Endothelial cell of umbilical vein (primary cell): ENCODE data around the gene BCO1.
A peak's percentile ranks its signal among the peaks of the same experiment; 100 is the strongest.

Experiments
- EZH2 ChIP-seq: IDR thresholded peaks from 2 replicates; pipeline ENCODE4 v1.6.1; 2012; ENCODE audit warnings: borderline replicate concordance, low read depth, mild to moderate bottlenecking, moderate library complexity, low read length, inconsistent platforms; ENCODE audit not compliant: severe bottlenecking
- FOS ChIP-seq: IDR thresholded peaks from 2 replicates; pipeline ENCODE4 v1.6.1; 2011; ENCODE audit warnings: mild to moderate bottlenecking, low read length, moderate library complexity, borderline replicate concordance; ENCODE audit not compliant: insufficient read depth
- GATA2 ChIP-seq: IDR thresholded peaks from 2 replicates; pipeline ENCODE4 v1.7.0; 2011; ENCODE audit warnings: low read depth, mild to moderate bottlenecking, moderate library complexity, mixed read lengths, low read length; ENCODE audit not compliant: insufficient read length, insufficient read depth
- JUN ChIP-seq: IDR thresholded peaks from 2 replicates; pipeline ENCODE4 v1.6.1; 2011; ENCODE audit warnings: borderline replicate concordance, low read depth; ENCODE audit not compliant: insufficient read length, insufficient read depth
- MYC ChIP-seq: IDR thresholded peaks from one replicate; pipeline ENCODE4 v1.6.1; 2011; ENCODE audit warnings: mild to moderate bottlenecking, low read depth, low read length
- POLR2A ChIP-seq: IDR thresholded peaks from 2 replicates; pipeline ENCODE4 v1.6.1; 2012; ENCODE audit warnings: low read depth, mild to moderate bottlenecking, control low read depth, low read length
- POLR2AphosphoS5 ChIP-seq: IDR thresholded peaks from 2 replicates; pipeline ENCODE4 v1.6.1; 2012; ENCODE audit warnings: low read depth, mild to moderate bottlenecking, control low read depth, low read length, moderate library complexity; ENCODE audit not compliant: insufficient read depth
- TF ChIP-seq, protein P1 (sequence below), 2 donors: IDR thresholded peaks; 1 replicate in 1 of 2; 2 replicates in 1 of 2; pipeline ENCODE4 v1.5.1; 2011; ENCODE audit warnings: low read length in 2 of 2, mild to moderate bottlenecking in 2 of 2, moderate library complexity in 2 of 2, control low read depth in 1 of 2, inconsistent platforms in 1 of 2, low read depth in 1 of 2; ENCODE audit not compliant: insufficient read depth in 1 of 2; ENCODE audit errors: extremely low read depth in 1 of 2
- TF ChIP-seq, protein P2 (sequence below): IDR thresholded peaks from 2 replicates; pipeline ENCODE4 v1.6.1; 2011; ENCODE audit not compliant: insufficient read depth, insufficient read length

DNA sequence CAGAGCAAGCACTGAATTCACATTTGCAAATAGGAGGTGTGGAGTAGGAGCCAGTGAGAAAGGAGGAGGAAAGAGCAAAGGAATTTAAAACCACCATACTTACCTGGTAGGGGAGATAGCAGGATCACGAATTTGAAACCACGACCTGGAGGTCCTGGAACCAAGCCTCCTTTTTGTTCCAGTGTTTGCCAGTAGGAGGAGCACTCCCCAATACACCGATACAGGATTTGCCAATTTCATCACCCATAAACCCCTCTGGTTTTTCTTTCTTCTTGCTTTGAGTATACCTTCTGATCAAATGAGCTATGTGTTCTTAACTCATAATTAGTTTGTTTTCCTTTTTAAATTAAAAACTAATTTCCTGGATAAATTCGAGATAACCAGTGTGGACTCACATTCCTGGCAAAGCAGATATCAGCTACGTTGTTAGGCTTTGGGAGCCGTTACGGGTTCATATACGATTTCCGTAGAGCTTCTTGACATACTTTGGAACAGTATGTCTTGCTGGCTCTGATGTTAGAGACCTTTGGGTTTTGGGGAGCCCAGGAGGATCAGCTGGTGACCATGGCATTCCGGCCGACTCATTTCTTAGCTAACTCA is 22.7 kb downstream of the BCO1 start:
- TF ChIP-seq EZH2 = no peak
- TF ChIP-seq, protein P1, sequence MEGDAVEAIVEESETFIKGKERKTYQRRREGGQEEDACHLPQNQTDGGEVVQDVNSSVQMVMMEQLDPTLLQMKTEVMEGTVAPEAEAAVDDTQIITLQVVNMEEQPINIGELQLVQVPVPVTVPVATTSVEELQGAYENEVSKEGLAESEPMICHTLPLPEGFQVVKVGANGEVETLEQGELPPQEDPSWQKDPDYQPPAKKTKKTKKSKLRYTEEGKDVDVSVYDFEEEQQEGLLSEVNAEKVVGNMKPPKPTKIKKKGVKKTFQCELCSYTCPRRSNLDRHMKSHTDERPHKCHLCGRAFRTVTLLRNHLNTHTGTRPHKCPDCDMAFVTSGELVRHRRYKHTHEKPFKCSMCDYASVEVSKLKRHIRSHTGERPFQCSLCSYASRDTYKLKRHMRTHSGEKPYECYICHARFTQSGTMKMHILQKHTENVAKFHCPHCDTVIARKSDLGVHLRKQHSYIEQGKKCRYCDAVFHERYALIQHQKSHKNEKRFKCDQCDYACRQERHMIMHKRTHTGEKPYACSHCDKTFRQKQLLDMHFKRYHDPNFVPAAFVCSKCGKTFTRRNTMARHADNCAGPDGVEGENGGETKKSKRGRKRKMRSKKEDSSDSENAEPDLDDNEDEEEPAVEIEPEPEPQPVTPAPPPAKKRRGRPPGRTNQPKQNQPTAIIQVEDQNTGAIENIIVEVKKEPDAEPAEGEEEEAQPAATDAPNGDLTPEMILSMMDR (IDR thresholded peaks at IDR 0.05; ENCODE audit: extremely low read depth in 1 of 2, insufficient read depth in 1 of 2, low read depth in 1 of 2, low read length in 2 of 2) = peak; percentile 71 to 72
- TF ChIP-seq POLR2AphosphoS5 = no peak
- TF ChIP-seq, protein P2, sequence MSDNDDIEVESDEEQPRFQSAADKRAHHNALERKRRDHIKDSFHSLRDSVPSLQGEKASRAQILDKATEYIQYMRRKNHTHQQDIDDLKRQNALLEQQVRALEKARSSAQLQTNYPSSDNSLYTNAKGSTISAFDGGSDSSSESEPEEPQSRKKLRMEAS = no peak
- TF ChIP-seq JUN = no peak
- no peak for TF ChIP-seq POLR2A
- TF ChIP-seq GATA2 = no peak
- no peak for TF ChIP-seq FOS
- TF ChIP-seq MYC = no peak
